Measurements from ENCODE around the gene DGKD.

DNA sequence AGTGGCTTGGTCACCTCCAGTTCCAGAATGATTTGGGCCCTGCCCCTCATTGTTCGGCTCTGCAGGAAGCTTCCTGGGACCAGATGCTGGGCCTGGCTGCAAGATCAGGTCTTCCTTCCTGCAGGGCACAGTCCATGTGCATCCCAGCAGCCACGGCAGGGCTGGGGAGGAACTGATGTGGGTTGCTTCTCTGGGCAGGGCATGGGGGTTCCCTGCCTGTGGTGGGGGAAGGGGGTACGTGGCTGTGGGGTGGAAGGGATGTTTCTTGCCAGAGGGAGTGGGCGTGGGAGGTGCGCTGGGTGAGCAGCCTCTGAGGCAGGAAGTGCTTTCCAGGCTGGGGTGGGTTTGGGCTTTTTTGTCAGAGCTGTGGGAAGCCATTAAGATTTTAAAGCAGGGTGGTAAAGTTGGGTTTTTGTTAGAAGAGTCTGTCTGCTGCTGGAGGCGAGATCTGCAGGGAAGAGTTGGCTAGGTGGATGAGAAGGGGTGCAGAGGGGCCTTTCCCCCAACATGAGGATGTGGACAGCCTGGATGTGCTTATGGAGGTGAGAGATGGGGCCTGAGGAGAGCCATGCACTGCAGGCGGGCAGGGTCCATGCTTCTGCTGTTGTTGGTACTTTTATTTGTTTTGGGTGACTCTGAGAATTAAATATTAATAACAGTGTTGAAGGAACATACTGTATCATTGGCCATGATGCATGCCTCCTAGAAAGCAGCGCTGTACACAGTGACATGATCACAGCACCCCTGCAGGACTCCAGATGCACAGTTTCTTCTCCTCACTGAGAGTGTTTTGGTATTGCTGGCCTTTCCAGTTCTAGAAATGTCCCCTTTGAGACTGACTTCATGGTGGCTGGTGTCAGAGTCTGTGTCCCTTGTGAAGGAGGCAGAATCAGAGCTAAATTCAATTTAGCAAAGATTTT, 45.3 kb downstream of the DGKD start:
- TF ChIP-seq CTCF (IDR thresholded peaks at IDR 0.05; ENCODE audit: low read depth, low read length) = no peak
- TF ChIP-seq EZH2phosphoT487 (IDR thresholded peaks at IDR 0.05; ENCODE audit: low read depth) = no peak

All from OCI-LY3 (cell line).